Esophagus muscularis mucosa (tissue), 4 donors: ENCODE data around the gene HERPUD2. TPM values are rescaled to one million over a fixed set of nuclear protein-coding genes. Genes with fewer than 3 reads are reported as not detected.
"Not testable (repeated sequence)": the region's sequence is repeated elsewhere in the genome, so short reads cannot be mapped to it uniquely, and the experiment has no call there.

ENCODE experiments used
- DNase-seq: peaks from one replicate; pipeline ENCODE4 v3.0.0-alpha.2; 2017; ENCODE audit errors: extremely low spot score
- H3K27ac ChIP-seq, 4 donors: fragments of 200-600 bp; sonication (generic); replicated peaks in 1 of 4; 1 replicate in 3 of 4; 2 replicates in 1 of 4; pipeline ENCODE4 v1.5.1; 2016 to 2019; ENCODE audit warnings: mild to moderate bottlenecking in 1 of 4
- H3K27me3 ChIP-seq, 4 donors: fragments of 200-600 bp; sonication (generic); one replicate each; pipeline versions ENCODE4 v1.5.1 to v1.6.0; 2016 to 2019
- H3K36me3 ChIP-seq, 4 donors: fragments of 200-600 bp; sonication (generic); one replicate each; pipeline ENCODE4 v1.5.1; 2016 to 2019
- H3K4me1 ChIP-seq, 4 donors: fragments of 200-600 bp; sonication (generic); one replicate each; pipeline ENCODE4 v1.5.1; 2016 to 2019
- H3K4me3 ChIP-seq, 4 donors: fragments of 200-600 bp; sonication (generic); 1 replicate in 2 of 4; 2 replicates in 2 of 4; pipeline ENCODE4 v1.5.1; 2016 to 2019; ENCODE audit warnings: mild to moderate bottlenecking in 4 of 4, moderate library complexity in 1 of 4
- H3K9me3 ChIP-seq, 4 donors: fragments of 200-600 bp; sonication (generic); 1 replicate in 3 of 4; 2 replicates in 1 of 4; pipeline ENCODE4 v1.5.1; 2016 to 2019
- EP300 ChIP-seq: sonication (generic); formaldehyde crosslinking; IDR thresholded peaks from one replicate; pipeline ENCODE4 v1.6.1; 2017; ENCODE audit warnings: antibody characterized with exemption
- POLR2A ChIP-seq: fragments of 450-650 bp; IDR thresholded peaks from one replicate; pipeline ENCODE4 v1.6.1; 2017; ENCODE audit warnings: antibody characterized with exemption, moderate library complexity, mild to moderate bottlenecking, low read depth
- POLR2AphosphoS5 ChIP-seq, 2 donors: sonication (generic); formaldehyde crosslinking; IDR thresholded peaks; one replicate each; pipeline ENCODE4 v1.6.1; 2017; ENCODE audit warnings: antibody characterized with exemption in 2 of 2
- WGBS: methylation state at CpG from one replicate; pipeline ENCODE4 v1.1.5; 2018; 5-methylcytosine and 5-hydroxymethylcytosine counted together
- intact Hi-C: fragments of 100-400 bp; cut with DNase I; formaldehyde crosslinking; loops from one replicate; pipeline ENCODE4 v1.15.1; 2023
- total RNA-seq, 4 donors: library from RNA; depleted of rRNA; stranded (reverse); fragments of >200 nt; gene quantifications; one replicate each; pipeline versions ENCODE4 v1.1.0 to v1.2.1, GENCODE V29; 2016
- TF ChIP-seq, protein P1 (sequence below), 3 experiments: fragments of 200-600 bp in 2 of 3; fragments of 450-650 bp in 1 of 3; sonication (generic) in 2 of 3; IDR thresholded peaks; one replicate each; pipeline ENCODE4 v1.5.1; 2017 to 2019; ENCODE audit warnings: antibody characterized with exemption in 3 of 3, mild to moderate bottlenecking in 2 of 3, moderate library complexity in 1 of 3

Gene HERPUD2
- total RNA-seq, 4 donors from 2014 or later, result 25.3 to 43.4 (median 33.9) TPM

DNA sequence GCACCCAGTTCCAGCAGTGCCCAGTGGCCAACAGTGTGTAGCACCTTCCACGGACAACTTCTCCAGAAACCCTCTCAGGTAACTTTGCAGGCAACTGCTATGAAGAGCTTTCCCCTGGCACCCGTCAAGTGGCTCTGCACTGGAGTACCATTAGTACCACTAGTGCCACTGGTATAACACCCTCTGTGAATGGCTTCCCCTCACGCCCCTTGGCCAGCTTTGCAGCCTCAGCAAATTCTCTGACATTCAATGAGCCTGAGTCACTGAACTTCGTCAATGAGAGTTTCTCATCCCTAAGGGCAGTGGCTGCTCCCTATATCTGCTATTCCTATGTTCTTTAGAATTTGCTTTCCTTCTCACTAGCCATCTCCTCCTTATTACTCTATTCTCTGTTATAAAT lies 7.6 kb upstream of the HERPUD2 start:
- Histone ChIP-seq H3K27ac (no peak overlapping the region), H3K36me3 (no peaks in the 10 kb centered on the region), H3K4me1 (no peaks in the 10 kb centered on the region), H3K4me3 (no peak overlapping the region), H3K9me3 (no peaks in the 10 kb centered on the region), H3K27me3 (no peaks in the 10 kb centered on the region)
- TF ChIP-seq POLR2AphosphoS5 (IDR thresholded peaks at IDR 0.05) (no peak), POLR2A (no peak), EP300 (no peak)
- TF ChIP-seq, protein P1, sequence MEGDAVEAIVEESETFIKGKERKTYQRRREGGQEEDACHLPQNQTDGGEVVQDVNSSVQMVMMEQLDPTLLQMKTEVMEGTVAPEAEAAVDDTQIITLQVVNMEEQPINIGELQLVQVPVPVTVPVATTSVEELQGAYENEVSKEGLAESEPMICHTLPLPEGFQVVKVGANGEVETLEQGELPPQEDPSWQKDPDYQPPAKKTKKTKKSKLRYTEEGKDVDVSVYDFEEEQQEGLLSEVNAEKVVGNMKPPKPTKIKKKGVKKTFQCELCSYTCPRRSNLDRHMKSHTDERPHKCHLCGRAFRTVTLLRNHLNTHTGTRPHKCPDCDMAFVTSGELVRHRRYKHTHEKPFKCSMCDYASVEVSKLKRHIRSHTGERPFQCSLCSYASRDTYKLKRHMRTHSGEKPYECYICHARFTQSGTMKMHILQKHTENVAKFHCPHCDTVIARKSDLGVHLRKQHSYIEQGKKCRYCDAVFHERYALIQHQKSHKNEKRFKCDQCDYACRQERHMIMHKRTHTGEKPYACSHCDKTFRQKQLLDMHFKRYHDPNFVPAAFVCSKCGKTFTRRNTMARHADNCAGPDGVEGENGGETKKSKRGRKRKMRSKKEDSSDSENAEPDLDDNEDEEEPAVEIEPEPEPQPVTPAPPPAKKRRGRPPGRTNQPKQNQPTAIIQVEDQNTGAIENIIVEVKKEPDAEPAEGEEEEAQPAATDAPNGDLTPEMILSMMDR (IDR thresholded peaks at IDR 0.05), result no peak
- intact Hi-C loops, result loop anchor here (10.0 kb wide), 1 partner anchor 272 kb away; no protein-coding TSS in a partner anchor
- 86% methylated on average over 4 of the region's 4 CpGs for WGBS
- no peak for DNase-seq

DNA sequence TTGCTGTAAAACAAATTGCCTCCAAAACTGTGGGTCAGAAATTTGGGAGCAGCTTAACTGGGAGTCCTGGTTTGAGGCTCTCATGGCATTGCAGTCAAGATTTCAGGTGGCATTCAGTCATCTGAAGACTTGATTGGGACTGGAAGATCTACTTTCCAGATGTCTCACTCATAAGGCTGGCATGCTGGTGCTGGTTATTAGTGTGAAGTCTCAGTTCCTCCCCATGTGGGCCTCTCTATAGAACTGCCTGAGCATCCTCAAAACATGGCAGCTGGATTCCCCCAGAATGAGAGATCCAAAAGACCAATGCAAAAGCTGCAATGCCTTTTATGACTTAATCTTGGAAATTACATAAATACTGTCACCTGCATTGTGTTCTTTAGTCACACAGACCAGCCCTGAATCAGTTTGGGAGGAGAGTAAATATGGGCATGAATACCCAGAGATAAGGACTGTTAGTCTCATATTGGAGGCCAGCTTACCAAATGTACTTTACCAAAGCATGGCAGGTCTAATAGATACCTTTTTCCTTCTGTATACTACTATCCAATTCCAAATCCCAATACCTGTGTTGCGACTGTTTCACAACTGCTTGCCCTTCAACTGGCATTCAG lies 6.5 kb upstream of the HERPUD2 start:
- Histone ChIP-seq H3K9me3 (no peaks in the 10 kb centered on the region), H3K4me3 (no peak overlapping the region), H3K27ac (no peak overlapping the region), H3K27me3 (no peaks in the 10 kb centered on the region), H3K4me1 (peaks cover 0 to 2% (median 0%) of the 10 kb centered on the region in 4 donors), H3K36me3 (no peaks in the 10 kb centered on the region)
- DNase-seq, result no peak
- WGBS, result 97% methylated on average over 1 of the region's 1 CpG
- intact Hi-C loops, result loop anchor here (10.0 kb wide), 1 partner anchor 273 kb away; no protein-coding TSS in a partner anchor
- TF ChIP-seq, protein P1 (IDR thresholded peaks at IDR 0.05), result no peak
- TF ChIP-seq EP300, result no peak
- TF ChIP-seq POLR2A, result no peak
- no peak for TF ChIP-seq POLR2AphosphoS5 (IDR thresholded peaks at IDR 0.05)

GRCh38 chr7:35700865-35701264 lies 5.9 kb upstream of the HERPUD2 start:
- intact Hi-C loops, result loop anchor here (10.0 kb wide), 1 partner anchor 274 kb away; no protein-coding TSS in a partner anchor
- H3K36me3 ChIP-seq, result no peaks in the 10 kb centered on the region
- H3K4me3 ChIP-seq, result no peak overlapping the region
- DNase-seq, result no peak
- H3K27me3 ChIP-seq, result no peaks in the 10 kb centered on the region
- no peak overlapping the region for H3K27ac ChIP-seq
- peaks cover 2 to 8% (median 4%) of the 10 kb centered on the region in 4 donors for H3K4me1 ChIP-seq
- H3K9me3 ChIP-seq, result no peaks in the 10 kb centered on the region
- no peak for TF ChIP-seq POLR2AphosphoS5 (IDR thresholded peaks at IDR 0.05)
- no peak for TF ChIP-seq EP300
- TF ChIP-seq, protein P1 (IDR thresholded peaks at IDR 0.05), result no peak
- TF ChIP-seq POLR2A, result no peak
- 83% methylated on average over 2 of the region's 2 CpGs for WGBS

DNA sequence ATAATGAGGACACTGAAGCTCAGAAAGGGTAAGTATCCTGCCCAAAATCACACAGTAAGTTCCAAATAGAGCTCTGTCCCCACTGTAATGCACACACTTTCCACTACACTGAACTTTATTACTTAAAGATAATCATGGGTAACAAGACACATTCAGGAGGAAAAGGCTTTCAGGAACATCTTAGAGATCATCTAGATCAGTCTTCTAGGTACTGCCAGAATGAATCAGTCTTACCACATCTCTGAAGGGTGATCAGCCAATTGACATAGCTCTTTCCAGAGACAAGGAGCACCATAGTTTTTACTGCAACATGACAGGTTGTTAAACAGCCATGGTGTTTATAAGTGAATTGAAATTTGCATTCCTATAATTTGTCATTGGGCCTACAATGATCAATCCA lies 5.4 kb upstream of the HERPUD2 start:
- no peaks in the 10 kb centered on the region for H3K9me3 ChIP-seq
- DNase-seq, result no peak
- intact Hi-C loops, result loop anchor here (10.0 kb wide), 1 partner anchor 274 kb away; no protein-coding TSS in a partner anchor
- no peaks in the 10 kb centered on the region for H3K27me3 ChIP-seq
- no peak overlapping the region for H3K27ac ChIP-seq
- no peak overlapping the region for H3K4me3 ChIP-seq
- H3K4me1 ChIP-seq, result peaks cover 8 to 12% (median 9%) of the 10 kb centered on the region in 4 donors
- TF ChIP-seq, protein P1 (IDR thresholded peaks at IDR 0.05), result no peak
- TF ChIP-seq POLR2AphosphoS5 (IDR thresholded peaks at IDR 0.05) (no peak), POLR2A (no peak)
- H3K36me3 ChIP-seq, result no peaks in the 10 kb centered on the region

- TF ChIP-seq POLR2AphosphoS5 (IDR thresholded peaks at IDR 0.05) (no peak), EP300 (no peak), POLR2A (no peak)
- TF ChIP-seq, protein P1 (IDR thresholded peaks at IDR 0.05), result no peak
- H3K4me1 ChIP-seq, result peaks cover 8 to 12% (median 9%) of the 10 kb centered on the region in 4 donors
- no peaks in the 10 kb centered on the region for H3K27me3 ChIP-seq
- H3K4me3 ChIP-seq, result no peak overlapping the region
- no peaks in the 10 kb centered on the region for H3K9me3 ChIP-seq
- H3K36me3 ChIP-seq, result no peaks in the 10 kb centered on the region
- 79% methylated on average over 2 of the region's 2 CpGs for WGBS
- DNase-seq, result no peak
- no peak overlapping the region for H3K27ac ChIP-seq
- intact Hi-C loops, result loop anchor here (5.0 to 10.0 kb wide), 2 partner anchors 102 to 275 kb away; partner anchors contain the start of gene SEPTIN7
Measured at GRCh38 chr7:35699796-35700305, 4.9 kb upstream of the HERPUD2 start.

DNA sequence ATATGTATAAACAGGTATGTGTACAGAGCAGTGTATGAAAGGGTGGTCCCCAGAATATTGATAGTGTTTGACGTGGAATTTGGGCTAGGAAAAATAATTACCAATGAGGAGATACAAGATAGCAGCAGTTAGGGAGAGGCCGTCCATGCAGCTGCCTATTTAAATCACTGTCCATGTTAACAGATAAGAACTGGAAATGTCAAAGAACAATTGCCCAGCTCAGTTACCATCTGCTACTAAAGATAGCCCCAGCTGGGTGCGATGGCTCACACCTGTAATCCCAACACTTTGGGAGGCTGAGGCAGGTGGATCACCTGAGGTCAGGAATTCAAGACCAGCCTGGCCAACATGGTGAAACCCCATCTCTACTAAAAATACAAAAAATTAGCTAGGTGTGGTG lies 3.4 kb upstream of the HERPUD2 start:
- H3K27ac ChIP-seq, H3K4me3 ChIP-seq, DNase-seq, H3K9me3 ChIP-seq, H3K36me3 ChIP-seq, H3K27me3 ChIP-seq: not testable (repeated sequence)
- H3K4me1 ChIP-seq, result peaks cover 10 to 20% (median 15%) of the 10 kb centered on the region in 4 donors
- 89% methylated on average over 3 of the region's 3 CpGs for WGBS
- intact Hi-C loops, result loop anchor here (5.0 kb wide), 1 partner anchor 104 kb away; the partner anchor contains the start of gene SEPTIN7
